ENCODE measurements around the gene B2M. TPM values are rescaled to one million over a fixed set of nuclear protein-coding genes. Genes with fewer than 3 reads are reported as not detected.

Gene B2M
- total and polyA plus RNA-seq, 2 of the 8 experiments (the other 6 are each of a cell fraction or from before 2014, with no cell fraction given), result 78.9 to 907 TPM

DNA sequence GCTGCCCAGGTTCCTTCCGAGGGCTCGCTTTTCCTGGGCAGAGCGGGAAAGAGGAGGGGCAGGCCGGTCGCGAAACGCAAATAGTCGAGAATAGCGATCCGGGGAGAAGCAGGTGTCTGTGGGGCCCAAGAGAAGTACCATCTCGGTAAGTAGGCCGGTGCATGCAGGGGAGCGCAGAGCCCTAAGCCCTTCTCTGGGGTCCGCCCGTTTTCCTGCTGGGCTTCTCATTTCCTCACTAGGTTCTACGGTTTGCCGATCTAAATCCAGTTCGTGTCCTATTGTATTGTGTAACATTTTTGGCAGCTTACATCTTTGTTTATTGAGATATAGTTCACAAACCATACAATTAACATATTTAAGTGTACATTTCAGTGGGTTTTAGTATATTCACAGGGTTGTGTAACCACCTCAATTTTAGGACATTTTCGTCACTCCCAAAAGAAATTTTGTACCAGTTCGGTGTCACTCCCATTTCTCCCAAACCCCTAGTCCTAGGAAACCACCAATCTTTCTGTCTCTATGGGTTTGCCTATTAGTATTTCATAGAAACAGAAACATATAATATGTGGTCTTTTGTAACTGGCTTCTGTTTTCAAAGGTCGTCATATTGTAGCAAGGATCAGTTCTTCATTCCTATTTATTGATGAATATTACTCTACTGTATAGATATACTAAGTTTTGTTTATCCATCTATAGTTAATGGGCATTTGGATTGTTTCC, 18.3 kb downstream of the B2M start (continued):
- TF ChIP-seq, protein P1, sequence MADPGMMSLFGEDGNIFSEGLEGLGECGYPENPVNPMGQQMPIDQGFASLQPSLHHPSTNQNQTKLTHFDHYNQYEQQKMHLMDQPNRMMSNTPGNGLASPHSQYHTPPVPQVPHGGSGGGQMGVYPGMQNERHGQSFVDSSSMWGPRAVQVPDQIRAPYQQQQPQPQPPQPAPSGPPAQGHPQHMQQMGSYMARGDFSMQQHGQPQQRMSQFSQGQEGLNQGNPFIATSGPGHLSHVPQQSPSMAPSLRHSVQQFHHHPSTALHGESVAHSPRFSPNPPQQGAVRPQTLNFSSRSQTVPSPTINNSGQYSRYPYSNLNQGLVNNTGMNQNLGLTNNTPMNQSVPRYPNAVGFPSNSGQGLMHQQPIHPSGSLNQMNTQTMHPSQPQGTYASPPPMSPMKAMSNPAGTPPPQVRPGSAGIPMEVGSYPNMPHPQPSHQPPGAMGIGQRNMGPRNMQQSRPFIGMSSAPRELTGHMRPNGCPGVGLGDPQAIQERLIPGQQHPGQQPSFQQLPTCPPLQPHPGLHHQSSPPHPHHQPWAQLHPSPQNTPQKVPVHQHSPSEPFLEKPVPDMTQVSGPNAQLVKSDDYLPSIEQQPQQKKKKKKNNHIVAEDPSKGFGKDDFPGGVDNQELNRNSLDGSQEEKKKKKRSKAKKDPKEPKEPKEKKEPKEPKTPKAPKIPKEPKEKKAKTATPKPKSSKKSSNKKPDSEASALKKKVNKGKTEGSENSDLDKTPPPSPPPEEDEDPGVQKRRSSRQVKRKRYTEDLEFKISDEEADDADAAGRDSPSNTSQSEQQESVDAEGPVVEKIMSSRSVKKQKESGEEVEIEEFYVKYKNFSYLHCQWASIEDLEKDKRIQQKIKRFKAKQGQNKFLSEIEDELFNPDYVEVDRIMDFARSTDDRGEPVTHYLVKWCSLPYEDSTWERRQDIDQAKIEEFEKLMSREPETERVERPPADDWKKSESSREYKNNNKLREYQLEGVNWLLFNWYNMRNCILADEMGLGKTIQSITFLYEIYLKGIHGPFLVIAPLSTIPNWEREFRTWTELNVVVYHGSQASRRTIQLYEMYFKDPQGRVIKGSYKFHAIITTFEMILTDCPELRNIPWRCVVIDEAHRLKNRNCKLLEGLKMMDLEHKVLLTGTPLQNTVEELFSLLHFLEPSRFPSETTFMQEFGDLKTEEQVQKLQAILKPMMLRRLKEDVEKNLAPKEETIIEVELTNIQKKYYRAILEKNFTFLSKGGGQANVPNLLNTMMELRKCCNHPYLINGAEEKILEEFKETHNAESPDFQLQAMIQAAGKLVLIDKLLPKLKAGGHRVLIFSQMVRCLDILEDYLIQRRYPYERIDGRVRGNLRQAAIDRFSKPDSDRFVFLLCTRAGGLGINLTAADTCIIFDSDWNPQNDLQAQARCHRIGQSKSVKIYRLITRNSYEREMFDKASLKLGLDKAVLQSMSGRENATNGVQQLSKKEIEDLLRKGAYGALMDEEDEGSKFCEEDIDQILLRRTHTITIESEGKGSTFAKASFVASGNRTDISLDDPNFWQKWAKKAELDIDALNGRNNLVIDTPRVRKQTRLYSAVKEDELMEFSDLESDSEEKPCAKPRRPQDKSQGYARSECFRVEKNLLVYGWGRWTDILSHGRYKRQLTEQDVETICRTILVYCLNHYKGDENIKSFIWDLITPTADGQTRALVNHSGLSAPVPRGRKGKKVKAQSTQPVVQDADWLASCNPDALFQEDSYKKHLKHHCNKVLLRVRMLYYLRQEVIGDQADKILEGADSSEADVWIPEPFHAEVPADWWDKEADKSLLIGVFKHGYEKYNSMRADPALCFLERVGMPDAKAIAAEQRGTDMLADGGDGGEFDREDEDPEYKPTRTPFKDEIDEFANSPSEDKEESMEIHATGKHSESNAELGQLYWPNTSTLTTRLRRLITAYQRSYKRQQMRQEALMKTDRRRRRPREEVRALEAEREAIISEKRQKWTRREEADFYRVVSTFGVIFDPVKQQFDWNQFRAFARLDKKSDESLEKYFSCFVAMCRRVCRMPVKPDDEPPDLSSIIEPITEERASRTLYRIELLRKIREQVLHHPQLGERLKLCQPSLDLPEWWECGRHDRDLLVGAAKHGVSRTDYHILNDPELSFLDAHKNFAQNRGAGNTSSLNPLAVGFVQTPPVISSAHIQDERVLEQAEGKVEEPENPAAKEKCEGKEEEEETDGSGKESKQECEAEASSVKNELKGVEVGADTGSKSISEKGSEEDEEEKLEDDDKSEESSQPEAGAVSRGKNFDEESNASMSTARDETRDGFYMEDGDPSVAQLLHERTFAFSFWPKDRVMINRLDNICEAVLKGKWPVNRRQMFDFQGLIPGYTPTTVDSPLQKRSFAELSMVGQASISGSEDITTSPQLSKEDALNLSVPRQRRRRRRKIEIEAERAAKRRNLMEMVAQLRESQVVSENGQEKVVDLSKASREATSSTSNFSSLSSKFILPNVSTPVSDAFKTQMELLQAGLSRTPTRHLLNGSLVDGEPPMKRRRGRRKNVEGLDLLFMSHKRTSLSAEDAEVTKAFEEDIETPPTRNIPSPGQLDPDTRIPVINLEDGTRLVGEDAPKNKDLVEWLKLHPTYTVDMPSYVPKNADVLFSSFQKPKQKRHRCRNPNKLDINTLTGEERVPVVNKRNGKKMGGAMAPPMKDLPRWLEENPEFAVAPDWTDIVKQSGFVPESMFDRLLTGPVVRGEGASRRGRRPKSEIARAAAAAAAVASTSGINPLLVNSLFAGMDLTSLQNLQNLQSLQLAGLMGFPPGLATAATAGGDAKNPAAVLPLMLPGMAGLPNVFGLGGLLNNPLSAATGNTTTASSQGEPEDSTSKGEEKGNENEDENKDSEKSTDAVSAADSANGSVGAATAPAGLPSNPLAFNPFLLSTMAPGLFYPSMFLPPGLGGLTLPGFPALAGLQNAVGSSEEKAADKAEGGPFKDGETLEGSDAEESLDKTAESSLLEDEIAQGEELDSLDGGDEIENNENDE (IDR thresholded peaks at IDR 0.05; ENCODE audit: insufficient replicate concordance, low read length), result no peak
- TF ChIP-seq, protein P2, sequence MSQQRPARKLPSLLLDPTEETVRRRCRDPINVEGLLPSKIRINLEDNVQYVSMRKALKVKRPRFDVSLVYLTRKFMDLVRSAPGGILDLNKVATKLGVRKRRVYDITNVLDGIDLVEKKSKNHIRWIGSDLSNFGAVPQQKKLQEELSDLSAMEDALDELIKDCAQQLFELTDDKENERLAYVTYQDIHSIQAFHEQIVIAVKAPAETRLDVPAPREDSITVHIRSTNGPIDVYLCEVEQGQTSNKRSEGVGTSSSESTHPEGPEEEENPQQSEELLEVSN (IDR thresholded peaks at IDR 0.05), result 0 out of 2 replicates have a peak, but pooled peaks have one; percentile 20
- 0 out of 4 replicates have a peak, but pooled peaks of 1 of the 2 experiments have one; percentile 0 for TF ChIP-seq HDAC2 (IDR thresholded peaks at IDR 0.05; ENCODE audit: borderline replicate concordance in 1 of 2, low read depth in 2 of 2, low read length in 2 of 2)
- no peak for TF ChIP-seq POLR2A (IDR thresholded peaks at IDR 0.05; ENCODE audit: control extremely low read depth in 1 of 2, low read depth in 2 of 2, low read length in 2 of 2)
- TF ChIP-seq SRF (IDR thresholded peaks at IDR 0.05; ENCODE audit: low read depth, low read length), result no peak
- no peak for TF ChIP-seq RBBP5 (IDR thresholded peaks at IDR 0.05; ENCODE audit: borderline replicate concordance, low read depth, low read length)

Data from H1 (cell line).